ENCODE measurements around the gene CCDC91. TPM values are rescaled to one million over a fixed set of nuclear protein-coding genes. Genes with fewer than 3 reads are reported as not detected.
A peak's percentile ranks its signal among the peaks of the same experiment; 100 is the strongest.

Gene CCDC91
- total RNA-seq, 1 donor from 2014 or later, result 23.5 TPM

DNA sequence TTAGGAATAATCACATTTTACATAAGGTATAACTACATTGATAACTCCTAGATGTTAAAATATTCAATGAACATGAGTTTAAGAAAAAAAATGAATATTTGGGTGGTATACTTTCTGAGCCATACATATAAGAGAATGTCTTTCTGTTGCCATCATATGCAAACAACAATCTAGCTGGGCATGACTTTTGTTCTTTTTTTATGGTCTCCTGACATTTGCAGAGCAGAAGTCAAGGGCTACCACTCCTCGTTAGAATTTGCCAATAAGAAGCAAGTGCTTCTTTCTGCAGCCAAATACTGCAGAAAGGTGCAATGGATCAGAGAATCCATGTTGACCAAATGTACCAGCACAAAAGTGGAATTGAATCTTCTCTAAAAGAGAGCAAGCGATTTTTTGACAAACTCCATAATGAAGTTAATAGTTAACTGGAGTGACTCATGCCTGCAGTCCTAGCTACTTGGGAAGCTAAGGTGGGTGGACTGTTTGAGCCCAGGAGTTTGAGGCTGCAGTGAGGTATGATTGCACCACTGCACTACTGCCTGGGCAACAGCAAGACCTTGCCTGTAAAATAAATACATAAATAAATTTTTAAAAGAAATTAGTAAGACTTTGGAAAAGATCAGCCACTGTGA lies 25.5 kb upstream of the CCDC91 start:
- Histone ChIP-seq H3K36me3 (ENCODE audit: control insufficient read depth, insufficient read depth, low read length) (no peaks in the 10 kb centered on the region), H3K27me3 (ENCODE audit: control insufficient read depth, insufficient read depth, low read length) (no peaks in the 10 kb centered on the region), H3K4me3 (ENCODE audit: low read depth, low read length) (no peak overlapping the region)
- TF ChIP-seq CTCF (IDR thresholded peaks at IDR 0.05; ENCODE audit: insufficient read depth, low read length, poor library complexity, severe bottlenecking), result no peak
- peak; percentile 55 for DNase-seq (ENCODE audit: low read depth)

DNA sequence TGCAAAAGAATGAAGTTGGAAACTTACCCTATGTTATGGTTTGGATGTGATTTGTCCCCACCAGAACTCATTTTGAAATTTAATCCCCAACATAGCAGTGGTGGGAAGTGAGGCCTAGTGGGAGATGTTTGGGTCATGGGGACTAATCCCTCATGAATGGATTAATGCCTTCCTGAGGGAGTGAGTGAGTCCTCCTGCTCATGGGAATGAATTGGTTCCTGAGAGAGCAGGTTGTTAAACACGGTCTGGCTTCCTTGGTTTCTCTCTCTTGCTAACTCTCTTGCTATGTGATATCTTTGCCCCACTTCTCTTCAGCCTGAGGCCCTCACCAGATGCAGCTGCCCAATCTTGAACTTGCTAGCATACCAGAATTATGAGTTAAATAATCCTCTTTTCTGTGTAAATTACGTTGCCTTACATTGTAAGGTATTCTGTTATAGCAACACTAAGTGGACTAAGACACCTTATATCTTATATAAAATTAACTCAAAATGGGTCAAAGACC lies 22.2 kb upstream of the CCDC91 start:
- no peak for TF ChIP-seq CTCF (IDR thresholded peaks at IDR 0.05; ENCODE audit: insufficient read depth, low read length, poor library complexity, severe bottlenecking)
- Histone ChIP-seq H3K4me3 (ENCODE audit: low read depth, low read length) (no peak overlapping the region), H3K27me3 (ENCODE audit: control insufficient read depth, insufficient read depth, low read length) (no peaks in the 10 kb centered on the region), H3K36me3 (ENCODE audit: control insufficient read depth, insufficient read depth, low read length) (no peaks in the 10 kb centered on the region)
- DNase-seq (ENCODE audit: low read depth), result no peak

GRCh38 chr12:28171356-28172060 lies 18.7 kb upstream of the CCDC91 start:
- no peak for TF ChIP-seq CTCF (IDR thresholded peaks at IDR 0.05; ENCODE audit: insufficient read depth, low read length, poor library complexity, severe bottlenecking)
- no peaks in the 10 kb centered on the region for H3K27me3 ChIP-seq (ENCODE audit: control insufficient read depth, insufficient read depth, low read length)
- DNase-seq (ENCODE audit: low read depth), result no peak
- H3K36me3 ChIP-seq (ENCODE audit: control insufficient read depth, insufficient read depth, low read length), result no peaks in the 10 kb centered on the region
- H3K4me3 ChIP-seq (ENCODE audit: low read depth, low read length), result no peak overlapping the region

- no peak overlapping the region for H3K4me3 ChIP-seq (ENCODE audit: low read depth, low read length)
- no peaks in the 10 kb centered on the region for H3K36me3 ChIP-seq (ENCODE audit: control insufficient read depth, insufficient read depth, low read length)
- no peak for DNase-seq (ENCODE audit: low read depth)
- no peaks in the 10 kb centered on the region for H3K27me3 ChIP-seq (ENCODE audit: control insufficient read depth, insufficient read depth, low read length)
- peak; percentile 70 for TF ChIP-seq CTCF (IDR thresholded peaks at IDR 0.05; ENCODE audit: insufficient read depth, low read length, poor library complexity, severe bottlenecking)
Observed at GRCh38 chr12:28172434-28173030, 17.7 kb upstream of the CCDC91 start.

- no peaks in the 10 kb centered on the region for H3K36me3 ChIP-seq (ENCODE audit: control insufficient read depth, insufficient read depth, low read length)
- no peaks in the 10 kb centered on the region for H3K27me3 ChIP-seq (ENCODE audit: control insufficient read depth, insufficient read depth, low read length)
- no peak for TF ChIP-seq CTCF (IDR thresholded peaks at IDR 0.05; ENCODE audit: insufficient read depth, low read length, poor library complexity, severe bottlenecking)
- no peak overlapping the region for H3K4me3 ChIP-seq (ENCODE audit: low read depth, low read length)
- DNase-seq (ENCODE audit: low read depth), result no peak
Observed at GRCh38 chr12:28173440-28173839, 16.8 kb upstream of the CCDC91 start.

Data from kidney epithelial cell (primary cell).